ENCODE data around the gene SLC46A3.

DNA sequence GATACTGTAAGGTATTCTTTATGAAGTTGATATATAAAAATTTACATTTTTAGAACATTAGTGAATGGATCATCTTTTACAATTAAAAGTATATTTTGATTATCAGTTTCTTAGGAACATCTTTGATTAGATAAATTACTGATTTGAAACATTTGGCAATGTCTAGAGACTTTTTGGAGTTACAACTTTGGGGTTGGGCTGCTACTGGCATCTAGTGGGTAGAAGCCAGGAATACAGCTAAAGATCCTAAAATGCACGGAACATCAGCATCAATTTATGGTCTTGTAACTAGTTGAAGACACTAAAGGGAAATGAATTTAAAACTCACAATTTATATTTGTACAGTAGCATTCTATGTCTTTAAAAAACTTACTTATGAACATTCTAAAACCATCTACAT lies 40.0 kb downstream of the SLC46A3 start:
- TF ChIP-seq CTCF (IDR thresholded peaks at IDR 0.05; ENCODE audit: low read depth, low read length, missing input control) (no peak), JUND (IDR thresholded peaks at IDR 0.05) (no peak), SP1 (IDR thresholded peaks at IDR 0.05) (no peak)
- TF ChIP-seq, protein P1, sequence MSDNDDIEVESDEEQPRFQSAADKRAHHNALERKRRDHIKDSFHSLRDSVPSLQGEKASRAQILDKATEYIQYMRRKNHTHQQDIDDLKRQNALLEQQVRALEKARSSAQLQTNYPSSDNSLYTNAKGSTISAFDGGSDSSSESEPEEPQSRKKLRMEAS (IDR thresholded peaks at IDR 0.05): no peak
